HG02571 (cell line): ENCODE results near the gene SNORC.
"Not testable (repeated sequence)": the region's sequence is repeated elsewhere in the genome, so short reads cannot be mapped to it uniquely, and the experiment has no call there.

Source experiments
- ATAC-seq: cut with Tn5 transposase; IDR thresholded peaks from one replicate; pipeline ENCODE4 v1.9.1; 2021; ENCODE audit warnings: mild to moderate bottlenecking, moderate library complexity; ENCODE audit not compliant: unreplicated experiment

The SNORC gene

DNA sequence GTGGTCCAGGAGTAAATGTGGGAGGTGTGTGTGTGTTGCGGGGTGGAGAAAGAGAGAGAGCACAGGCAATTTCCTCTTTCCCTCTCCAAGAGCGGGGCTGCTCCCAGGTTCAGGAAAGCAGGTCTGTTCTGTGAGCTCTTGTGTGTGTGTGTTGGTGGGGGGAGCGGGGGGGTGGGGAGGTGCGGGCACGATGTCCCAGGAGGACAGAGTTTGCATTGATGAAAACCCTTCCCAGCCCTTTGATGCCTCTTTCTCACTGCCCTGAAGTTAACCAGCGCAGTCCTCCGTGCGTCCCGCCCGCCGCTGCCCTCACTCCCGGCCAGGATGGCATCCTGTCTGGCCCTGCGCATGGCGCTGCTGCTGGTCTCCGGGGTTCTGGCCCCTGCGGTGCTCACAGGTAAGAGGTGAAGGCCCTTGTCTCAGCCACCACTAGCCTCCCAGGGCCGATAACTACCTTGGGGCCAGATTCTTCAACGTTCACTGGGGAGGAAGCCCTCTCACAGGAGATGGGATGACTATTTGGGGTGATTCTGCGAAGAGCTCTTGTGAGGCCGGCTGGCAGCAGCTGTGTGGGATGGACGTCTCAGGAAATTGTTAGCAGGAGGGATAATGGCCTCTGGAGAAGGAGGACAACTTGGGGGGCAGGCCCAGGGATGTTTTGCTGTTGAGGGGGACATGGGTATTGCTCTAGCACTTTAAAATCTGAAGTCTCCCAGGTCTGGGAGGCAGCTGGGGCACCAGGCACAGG lies at the start of gene SNORC:
SNORC (plus strand) TSS at position 247 of the 748 bp plus-strand sequence; CDS start at position 325, 78 bp downstream.
- ATAC-seq: no peak

GRCh38 chr2:232829988-232830387 lies 40.1 kb upstream of the SNORC start:
- ATAC-seq: no peak

GRCh38 chr2:232831496-232831895 lies 38.6 kb upstream of the SNORC start:
- ATAC-seq: no peak

DNA sequence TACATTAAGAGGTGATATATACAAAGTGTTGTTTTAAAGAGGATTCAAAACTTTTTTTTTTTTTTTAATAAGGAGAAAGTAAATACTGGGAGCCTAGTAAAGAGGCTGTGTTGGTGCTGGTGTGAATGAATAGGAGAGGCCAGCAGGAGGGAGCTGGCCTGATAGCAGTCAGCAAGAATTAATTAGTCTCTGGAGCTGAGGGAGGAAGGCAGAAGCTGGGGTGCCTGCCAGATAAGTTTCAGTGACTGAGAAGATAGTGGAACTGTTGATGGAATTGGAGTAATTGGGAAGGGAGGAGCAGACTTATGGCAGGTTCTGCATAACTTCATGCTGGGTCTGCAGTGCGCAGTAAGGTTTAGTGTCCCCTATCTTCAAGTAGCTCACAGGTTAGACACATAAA lies 36.2 kb upstream of the SNORC start:
- no peak for ATAC-seq

- ATAC-seq: no peak
These were observed 34.3 kb upstream of the SNORC start for GRCh38 chr2:232835687-232836208.

GRCh38 chr2:232836934-232837333 lies 33.1 kb upstream of the SNORC start:
- no peak for ATAC-seq

GRCh38 chr2:232838406-232838874 lies 31.6 kb upstream of the SNORC start:
- no peak for ATAC-seq

DNA sequence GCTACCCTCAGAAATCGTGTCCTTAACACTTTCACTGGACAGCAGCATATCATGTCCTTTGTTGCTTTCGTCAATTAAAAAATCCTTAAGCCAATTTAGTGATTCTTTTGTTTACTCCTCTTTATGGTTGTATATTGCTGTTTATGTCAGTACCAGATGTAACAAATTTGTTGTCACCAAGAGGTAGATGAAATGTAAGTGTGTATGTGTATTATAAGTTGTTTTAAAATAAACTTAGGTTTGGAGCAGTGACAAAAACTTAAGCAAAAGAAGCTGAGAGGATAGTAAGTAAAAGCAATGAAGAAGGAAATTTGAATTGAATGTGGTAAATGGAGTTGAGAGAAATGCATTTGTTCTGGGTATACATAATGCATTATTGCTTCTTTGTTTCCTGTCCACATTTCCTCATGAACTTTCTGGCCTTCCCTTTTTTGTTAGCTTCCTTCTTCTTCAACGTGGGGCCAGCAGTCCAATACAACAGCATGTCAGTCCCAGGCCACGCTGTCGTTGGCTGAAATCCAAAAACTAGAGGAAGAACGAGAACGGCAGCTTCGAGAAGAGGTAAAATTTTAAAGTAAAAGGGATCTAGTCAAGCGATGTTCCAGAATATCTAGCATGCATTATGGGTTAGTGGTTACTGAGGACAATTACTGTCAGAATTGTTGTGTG lies 30.5 kb upstream of the SNORC start:
- no peak for ATAC-seq

DNA sequence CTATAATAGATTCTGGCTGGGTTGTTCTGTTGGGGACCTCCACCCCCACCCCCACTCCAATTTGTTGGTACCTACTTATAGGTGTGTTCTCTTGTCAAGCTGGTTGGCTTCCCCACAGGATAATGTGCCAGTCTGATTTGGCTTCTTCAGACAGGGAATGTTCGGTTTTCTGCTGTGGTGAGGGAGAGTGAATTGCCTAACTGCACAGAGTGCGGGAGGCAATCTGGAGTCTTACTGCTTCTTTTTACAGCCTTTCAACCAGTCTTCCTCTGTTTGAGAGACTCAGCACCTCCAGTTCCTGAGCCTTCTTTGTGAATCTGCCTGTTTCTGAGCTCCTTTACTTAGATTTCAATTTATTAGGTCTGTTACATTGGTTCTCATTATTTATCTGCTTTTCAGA lies 27.4 kb upstream of the SNORC start:
- no peak for ATAC-seq

DNA sequence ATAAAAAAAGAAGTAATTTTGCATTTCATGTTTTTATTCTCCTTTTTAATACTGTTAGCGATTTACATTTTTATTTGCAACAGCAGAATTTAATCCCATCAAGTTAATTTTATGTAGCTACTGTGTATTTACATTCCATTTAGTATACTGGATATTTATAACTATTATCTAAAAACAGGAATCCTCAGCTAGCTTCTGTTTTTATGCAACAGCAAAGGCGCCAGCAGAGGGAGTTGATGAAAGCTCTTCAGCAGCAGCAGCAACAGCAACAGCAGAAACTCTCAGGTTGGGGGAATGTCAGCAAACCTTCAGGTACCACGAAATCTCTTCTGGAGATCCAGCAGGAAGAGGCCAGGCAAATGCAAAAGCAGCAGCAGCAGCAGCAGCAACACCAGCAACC lies 26.2 kb upstream of the SNORC start:
- no peak for ATAC-seq

GRCh38 chr2:232846055-232846454 lies 24.0 kb upstream of the SNORC start:
- no peak for ATAC-seq

GRCh38 chr2:232850039-232850438 lies 20.0 kb upstream of the SNORC start:
- no peak for ATAC-seq

- ATAC-seq: not testable (repeated sequence)
These were observed 18.0 kb upstream of the SNORC start for GRCh38 chr2:232852081-232852480.

DNA sequence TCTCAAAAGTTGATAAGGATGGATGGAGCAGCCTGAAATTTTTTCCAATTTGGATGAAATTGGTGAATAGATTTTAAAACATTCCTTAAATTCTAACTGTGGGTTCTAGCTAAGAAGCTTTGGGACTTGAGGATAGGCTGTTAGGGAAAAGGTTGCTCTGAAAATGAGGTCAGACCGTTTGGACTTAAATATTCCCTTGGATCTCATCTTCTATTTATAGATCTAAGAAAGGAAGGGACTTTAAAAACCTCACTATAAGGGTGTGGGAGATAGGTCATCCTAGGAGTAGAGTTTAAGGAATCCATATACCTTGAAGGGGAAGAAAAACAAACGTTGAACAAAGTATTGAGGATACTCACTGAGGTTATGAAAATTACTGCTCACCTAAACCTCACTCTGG lies 17.4 kb upstream of the SNORC start:
- ATAC-seq: no peak

GRCh38 chr2:232854082-232854481 lies 16.0 kb upstream of the SNORC start:
- ATAC-seq: no peak

GRCh38 chr2:232857158-232857563 lies 12.9 kb upstream of the SNORC start:
- ATAC-seq: no peak

DNA sequence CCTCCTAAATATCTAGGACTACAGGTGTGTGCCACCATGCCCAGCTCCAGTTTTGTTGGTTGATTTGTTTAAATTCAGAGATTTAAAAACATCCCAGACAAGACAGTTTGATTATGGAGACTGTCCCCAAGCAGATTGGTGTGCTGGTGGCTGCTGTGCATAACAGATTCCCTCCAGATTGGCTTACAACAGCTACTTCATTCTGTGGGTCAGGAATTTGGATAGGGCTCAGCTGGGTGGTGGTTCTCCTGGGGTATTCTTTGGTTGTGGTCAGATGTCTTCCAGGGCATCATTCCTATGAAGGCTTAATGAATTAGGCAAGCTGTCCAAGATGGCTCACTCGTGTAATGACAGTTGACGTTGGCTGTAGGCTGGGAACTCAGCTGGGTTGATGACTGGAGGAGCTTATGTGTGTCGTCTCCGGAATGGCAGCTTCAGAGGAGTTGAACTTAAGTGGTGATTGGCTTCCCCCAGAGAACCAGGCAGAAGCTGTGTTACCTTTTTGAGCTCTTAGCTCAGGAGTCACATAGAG lies 10.6 kb upstream of the SNORC start:
- no peak for ATAC-seq

DNA sequence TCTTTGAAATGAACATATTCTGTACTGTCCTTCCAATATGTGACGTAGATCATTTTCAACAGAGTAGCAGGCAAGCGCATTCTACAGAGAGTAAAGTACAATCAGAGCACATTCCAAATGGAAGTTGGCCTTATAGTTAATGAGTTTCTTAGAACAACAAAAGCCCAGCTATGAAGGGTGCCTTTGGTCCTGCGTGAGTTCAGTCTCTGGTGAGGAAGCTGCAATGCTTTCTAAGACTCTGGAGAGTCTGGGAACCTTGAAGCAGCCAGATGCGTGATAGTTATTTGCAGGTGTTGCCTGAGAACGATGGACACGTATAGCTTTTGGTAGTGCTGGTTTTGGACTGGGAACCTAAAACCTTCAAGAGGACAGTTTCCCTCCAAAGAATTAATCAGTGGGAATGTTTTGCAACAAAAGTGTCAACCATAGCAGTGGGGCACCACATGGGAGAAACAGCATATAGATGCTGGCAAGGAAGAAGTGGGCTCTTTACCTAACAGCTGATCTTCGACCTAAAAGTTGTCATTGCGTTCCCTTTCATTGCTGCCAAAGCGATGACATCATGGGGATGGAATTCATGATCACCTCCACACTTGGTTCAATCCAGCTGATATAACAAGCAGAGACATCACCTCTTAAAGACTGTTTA lies 9.3 kb upstream of the SNORC start:
- no peak for ATAC-seq

GRCh38 chr2:232861353-232861752 lies 8.7 kb upstream of the SNORC start:
- no peak for ATAC-seq

GRCh38 chr2:232863996-232864395 lies 6.1 kb upstream of the SNORC start:
- ATAC-seq: no peak

GRCh38 chr2:232865165-232865564 lies 4.9 kb upstream of the SNORC start:
- no peak for ATAC-seq
